GM19023 (cell line): ENCODE results near the gene TBC1D3C.
"Not testable (repeated sequence)": the region's sequence is repeated elsewhere in the genome, so short reads cannot be mapped to it uniquely, and the experiment has no call there.

Experiments used
- ATAC-seq: cut with Tn5 transposase; IDR thresholded peaks from one replicate; pipeline ENCODE4 v1.9.1; 2021; ENCODE audit warnings: mild to moderate bottlenecking, moderate library complexity; ENCODE audit not compliant: unreplicated experiment

Gene TBC1D3C

DNA sequence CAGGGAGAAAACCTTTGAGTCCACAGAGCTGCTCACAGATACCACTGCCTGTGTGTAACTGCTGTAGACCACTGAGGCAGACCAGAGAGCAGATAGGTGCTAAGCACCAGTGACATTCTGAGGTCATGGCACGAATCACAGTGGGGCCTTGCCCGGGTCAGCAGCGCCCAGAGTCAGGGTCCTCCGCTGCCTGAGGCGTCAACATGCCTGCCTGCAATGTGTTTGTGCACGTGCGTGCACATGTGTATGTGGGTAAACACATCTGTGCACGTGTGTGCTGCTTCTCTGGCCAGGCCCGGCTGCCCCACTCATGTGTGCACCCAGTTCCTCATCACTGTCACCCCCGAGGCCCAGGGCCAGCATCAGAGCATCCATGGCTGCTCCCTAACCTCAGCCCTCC lies at the start of gene TBC1D3C:
TBC1D3C (minus strand) TSS at position 101 of the 400 bp plus-strand sequence. CDS start 1,568 bp downstream, outside the sequence.
- not testable (repeated sequence) for ATAC-seq

- ATAC-seq: not testable (repeated sequence)
Measured at GRCh38 chr17:38099262-38099661, 30.8 kb upstream of the TBC1D3C start.

- ATAC-seq: not testable (repeated sequence)
Measured at GRCh38 chr17:38094059-38094694, 25.7 kb upstream of the TBC1D3C start.

- not testable (repeated sequence) for ATAC-seq
Measured at GRCh38 chr17:38088120-38088519, 19.7 kb upstream of the TBC1D3C start.

DNA sequence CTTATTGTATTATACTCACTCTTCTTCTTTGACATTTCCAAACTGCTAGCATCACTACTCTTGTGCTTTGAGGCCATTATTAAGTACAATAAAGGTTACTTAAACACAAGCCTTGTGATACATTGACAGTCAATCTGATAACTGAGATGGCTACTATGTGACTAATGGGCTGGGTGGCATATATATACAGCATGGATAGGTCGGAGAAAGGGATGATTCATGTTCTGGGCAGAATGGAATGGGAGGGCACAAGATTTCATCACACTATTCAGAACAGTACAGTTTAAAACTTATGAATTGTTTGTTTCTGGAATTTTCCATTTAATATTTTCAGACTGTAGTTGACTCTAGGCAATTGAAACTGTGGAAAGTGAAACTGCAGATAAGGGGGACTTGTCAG lies 18.9 kb upstream of the TBC1D3C start:
- not testable (repeated sequence) for ATAC-seq
